Left ventricle myocardium inferior (tissue), 1 donor: ENCODE results near the gene POLDIP2. TPM values are rescaled to one million over a fixed set of nuclear protein-coding genes. Genes with fewer than 3 reads are reported as not detected.
"Not testable (repeated sequence)": the region's sequence is repeated elsewhere in the genome, so short reads cannot be mapped to it uniquely, and the experiment has no call there.

Experiments
- DNase-seq: peaks from one replicate; pipeline ENCODE4 v3.0.0-alpha.2; 2020
- H3K27ac ChIP-seq: fragments of 200-600 bp; replicated peaks from 2 replicates; pipeline ENCODE4 v1.8.0; 2021
- H3K27me3 ChIP-seq: fragments of 200-600 bp; 2 replicates; pipeline ENCODE4 v1.8.0; 2021; ENCODE audit warnings: low read depth
- H3K36me3 ChIP-seq: fragments of 200-600 bp; 2 replicates; pipeline ENCODE4 v1.8.0; 2021
- H3K4me1 ChIP-seq: fragments of 200-600 bp; 2 replicates; pipeline ENCODE4 v1.8.0; 2021
- H3K4me3 ChIP-seq: fragments of 200-600 bp; 2 replicates; pipeline ENCODE4 v1.8.0; 2021; ENCODE audit warnings: mild to moderate bottlenecking, moderate library complexity
- H3K9me3 ChIP-seq: fragments of 200-600 bp; replicated peaks from 2 replicates; pipeline ENCODE4 v1.8.0; 2021
- intact Hi-C: fragments of 100-400 bp; cut with micrococcal nuclease; formaldehyde crosslinking; loops from one replicate; pipeline ENCODE4 v1.11.0; 2022
- total RNA-seq: library from RNA; stranded (reverse); fragmentation: NEBNext Ultra II Directional; extraction: Animal tissue kit (Norgen Biotek cat#: 25700); gene quantifications from one replicate; pipeline ENCODE4 v1.2.1, GENCODE V29; 2021
- TF ChIP-seq, protein P1 (sequence below): fragments of 200-600 bp; IDR thresholded peaks from 2 replicates; pipeline ENCODE4 v1.8.0; 2021; ENCODE audit warnings: antibody characterized with exemption, mild to moderate bottlenecking, borderline replicate concordance
- donor health status: DM: no; HTN: yes; CAD: no; lungs with severe emphysema.

POLDIP2 gene
- total RNA-seq, 1 donor from 2014 or later = 154 TPM

- no peak for DNase-seq
- H3K36me3 ChIP-seq = peaks cover 62% of the 10 kb centered on the region
- no peaks in the 10 kb centered on the region for H3K9me3 ChIP-seq
- H3K4me3 ChIP-seq = no peak overlapping the region
- intact Hi-C loops = no loop called here
- no peaks in the 10 kb centered on the region for H3K27me3 ChIP-seq
- TF ChIP-seq, protein P1, sequence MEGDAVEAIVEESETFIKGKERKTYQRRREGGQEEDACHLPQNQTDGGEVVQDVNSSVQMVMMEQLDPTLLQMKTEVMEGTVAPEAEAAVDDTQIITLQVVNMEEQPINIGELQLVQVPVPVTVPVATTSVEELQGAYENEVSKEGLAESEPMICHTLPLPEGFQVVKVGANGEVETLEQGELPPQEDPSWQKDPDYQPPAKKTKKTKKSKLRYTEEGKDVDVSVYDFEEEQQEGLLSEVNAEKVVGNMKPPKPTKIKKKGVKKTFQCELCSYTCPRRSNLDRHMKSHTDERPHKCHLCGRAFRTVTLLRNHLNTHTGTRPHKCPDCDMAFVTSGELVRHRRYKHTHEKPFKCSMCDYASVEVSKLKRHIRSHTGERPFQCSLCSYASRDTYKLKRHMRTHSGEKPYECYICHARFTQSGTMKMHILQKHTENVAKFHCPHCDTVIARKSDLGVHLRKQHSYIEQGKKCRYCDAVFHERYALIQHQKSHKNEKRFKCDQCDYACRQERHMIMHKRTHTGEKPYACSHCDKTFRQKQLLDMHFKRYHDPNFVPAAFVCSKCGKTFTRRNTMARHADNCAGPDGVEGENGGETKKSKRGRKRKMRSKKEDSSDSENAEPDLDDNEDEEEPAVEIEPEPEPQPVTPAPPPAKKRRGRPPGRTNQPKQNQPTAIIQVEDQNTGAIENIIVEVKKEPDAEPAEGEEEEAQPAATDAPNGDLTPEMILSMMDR = no peak
- peaks cover 78% of the 10 kb centered on the region for H3K4me1 ChIP-seq
- H3K27ac ChIP-seq = no peak overlapping the region
Observed at GRCh38 chr17:28340374-28340773, 17.0 kb downstream of the POLDIP2 start.

- Histone ChIP-seq H3K27ac (peak overlapping the region; percentile 98), H3K27me3 (no peaks in the 10 kb centered on the region), H3K9me3 (no peaks in the 10 kb centered on the region), H3K36me3 (peaks cover 53% of the 10 kb centered on the region), H3K4me1 (peaks cover 76% of the 10 kb centered on the region), H3K4me3 (peak overlapping the region; percentile 90)
- intact Hi-C loops = no loop called here
- DNase-seq = no peak
- TF ChIP-seq, protein P1 = no peak
Observed at GRCh38 chr17:28339431-28339830, 17.9 kb downstream of the POLDIP2 start.

GRCh38 chr17:28338769-28339212, 18.5 kb downstream of the POLDIP2 start:
- Histone ChIP-seq H3K4me3 (peak overlapping the region; percentile 90), H3K4me1 (peaks cover 76% of the 10 kb centered on the region), H3K36me3 (peaks cover 46% of the 10 kb centered on the region), H3K27ac (peak overlapping the region; percentile 98)
- H3K9me3 ChIP-seq, DNase-seq, intact Hi-C loops, H3K27me3 ChIP-seq: not testable (repeated sequence)

GRCh38 chr17:28338056-28338768, 19.1 kb downstream of the POLDIP2 start:
- Histone ChIP-seq H3K4me3 (peak overlapping the region; percentile 90), H3K4me1 (peaks cover 76% of the 10 kb centered on the region), H3K27ac (peak overlapping the region; percentile 98), H3K36me3 (peaks cover 41% of the 10 kb centered on the region), H3K9me3 (no peaks in the 10 kb centered on the region), H3K27me3 (no peaks in the 10 kb centered on the region)
- intact Hi-C loops = no loop called here
- DNase-seq = no peak
- TF ChIP-seq, protein P1 = no peak

- H3K27me3 ChIP-seq = no peaks in the 10 kb centered on the region
- H3K4me3 ChIP-seq = peak overlapping the region; percentile 90
- peak; percentile 44 for DNase-seq
- H3K9me3 ChIP-seq = no peaks in the 10 kb centered on the region
- TF ChIP-seq, protein P1 = no peak
- peak overlapping the region; percentile 98 for H3K27ac ChIP-seq
- intact Hi-C loops = no loop called here
- H3K36me3 ChIP-seq = peaks cover 32% of the 10 kb centered on the region
- H3K4me1 ChIP-seq = peaks cover 78% of the 10 kb centered on the region
Observed at GRCh38 chr17:28335959-28336871, 21.1 kb downstream of the POLDIP2 start.
